HG02678 (cell line): ENCODE results near the gene TWIST2.

Source experiments
- ATAC-seq: cut with Tn5 transposase; IDR thresholded peaks from one replicate; pipeline ENCODE4 v1.9.1; 2021; ENCODE audit warnings: mild to moderate bottlenecking, moderate library complexity; ENCODE audit not compliant: unreplicated experiment

Gene TWIST2

GRCh38 chr2:238835726-238836301 lies 12.1 kb upstream of the TWIST2 start:
- no peak for ATAC-seq

- no peak for ATAC-seq
Measured at GRCh38 chr2:238838786-238839327, 9.0 kb upstream of the TWIST2 start.

DNA sequence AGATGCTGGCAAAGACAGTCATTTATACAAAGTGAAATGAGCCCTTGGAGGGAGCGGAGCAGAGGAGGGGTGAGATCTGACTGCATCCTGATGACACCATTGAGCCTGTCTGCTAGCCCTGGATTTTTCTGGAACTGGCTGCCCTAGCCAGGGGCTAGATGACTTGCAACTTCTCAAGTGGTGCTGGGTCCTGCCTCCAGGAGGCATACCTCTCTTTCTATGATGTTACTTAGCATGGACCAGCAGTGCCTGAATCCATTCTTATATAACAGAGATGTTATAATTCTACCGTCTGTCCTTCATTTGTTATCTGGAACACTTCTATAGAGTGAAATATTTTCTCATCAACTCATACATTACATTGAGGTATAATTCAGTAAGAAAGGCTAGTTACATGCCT lies 8.5 kb upstream of the TWIST2 start:
- ATAC-seq = no peak

DNA sequence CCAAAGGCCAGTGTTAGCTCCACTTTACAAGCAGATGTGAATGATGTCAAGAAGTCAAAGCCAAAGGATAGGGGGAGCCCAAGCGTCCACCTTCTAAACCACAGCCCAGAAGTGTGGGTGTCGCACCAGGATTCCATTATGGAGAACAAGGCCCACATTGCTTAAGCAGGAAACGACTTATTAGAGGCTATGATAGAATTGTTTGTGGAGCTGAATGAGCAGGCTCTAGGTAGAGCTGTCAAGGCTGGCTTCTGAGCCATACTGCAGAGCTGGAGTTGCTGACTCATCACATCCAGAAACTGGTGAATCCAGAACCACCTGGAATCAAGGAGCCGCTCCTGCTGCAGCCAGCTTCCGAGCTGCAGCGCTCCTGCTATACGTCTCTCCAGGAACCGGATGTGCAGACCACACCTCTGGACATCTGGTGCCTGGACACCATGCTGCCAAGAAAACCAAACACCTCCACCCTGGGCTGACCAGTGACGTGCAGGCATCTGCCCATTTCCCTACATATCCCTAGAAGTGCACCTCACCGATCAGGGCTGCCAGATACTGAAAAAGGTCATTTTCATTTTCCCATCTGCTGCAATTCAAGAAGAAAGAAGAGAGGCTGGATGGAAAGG lies 6.2 kb upstream of the TWIST2 start:
- ATAC-seq = no peak

DNA sequence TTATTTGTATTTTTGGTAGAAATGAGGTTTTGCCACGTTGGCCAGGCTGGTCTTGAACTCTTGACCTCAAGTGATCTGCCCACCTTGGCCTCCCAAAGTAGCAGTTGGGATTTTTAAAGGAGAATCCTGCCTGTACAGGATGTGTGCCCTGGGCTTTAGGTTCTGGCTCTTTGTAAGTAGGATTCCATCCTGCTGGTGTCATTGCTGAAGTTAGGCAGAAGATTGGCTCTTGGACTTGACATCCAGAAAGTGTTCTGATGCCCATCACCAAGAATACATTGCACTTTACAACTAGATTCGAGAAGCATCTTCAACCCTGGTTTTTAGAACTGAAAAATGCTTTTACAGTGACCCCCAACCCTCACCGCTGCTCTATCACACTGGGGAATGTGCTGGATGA lies 4.4 kb upstream of the TWIST2 start:
- ATAC-seq = no peak

DNA sequence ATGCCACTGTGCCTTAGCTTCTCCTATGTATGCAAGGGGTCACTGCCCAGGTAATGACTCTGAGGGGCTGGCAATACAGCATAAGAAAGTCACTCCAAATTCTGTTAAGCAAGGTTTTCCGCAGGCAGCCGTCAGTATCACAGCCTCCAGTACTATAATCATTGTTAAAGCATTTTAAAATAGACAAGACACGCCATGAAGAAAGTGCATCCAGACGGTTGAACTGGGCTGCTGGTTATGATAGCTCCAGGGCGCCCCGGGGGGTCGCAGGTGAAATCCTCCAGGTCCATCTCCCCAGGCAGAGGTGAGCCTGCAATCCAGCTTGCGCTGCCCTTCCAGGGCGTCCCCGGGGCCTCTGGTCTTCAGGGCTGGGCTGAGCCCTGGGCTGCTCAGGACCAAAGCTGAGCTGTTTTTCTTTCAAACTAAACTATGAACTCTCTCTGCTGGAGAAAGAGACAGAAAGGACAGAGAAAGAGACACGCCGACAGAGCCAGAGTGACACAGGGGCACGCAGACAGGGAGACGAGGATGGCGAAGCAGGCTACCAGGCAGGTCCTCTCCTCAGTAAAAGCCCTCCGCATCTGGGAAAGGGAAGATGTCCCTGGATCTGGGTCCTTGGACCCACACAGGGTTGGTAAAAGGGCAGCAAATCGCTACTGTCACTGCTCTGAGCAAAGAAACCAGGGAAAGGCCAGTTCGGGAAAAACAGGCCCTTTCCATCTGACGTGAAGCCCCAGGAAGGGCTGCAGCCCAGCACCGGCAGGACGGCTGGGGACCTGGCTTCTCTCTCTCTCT lies 2.1 kb upstream of the TWIST2 start:
- ATAC-seq = no peak

DNA sequence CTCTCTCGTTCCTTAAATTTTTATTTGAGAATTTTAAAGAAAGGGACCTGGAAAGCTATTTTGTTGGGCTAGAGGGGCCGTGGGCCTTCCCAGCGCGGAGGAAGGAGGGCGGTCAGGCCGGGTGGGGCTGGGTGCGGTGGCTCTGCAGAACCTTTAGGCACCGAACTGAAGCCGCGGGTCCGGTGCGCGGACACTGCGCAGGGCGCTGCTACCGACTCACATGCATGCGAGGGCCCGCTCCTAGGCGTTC lies 1.6 kb upstream of the TWIST2 start:
- ATAC-seq = no peak

- ATAC-seq = no peak
Measured at GRCh38 chr2:238846628-238847418, 1.1 kb upstream of the TWIST2 start.

- ATAC-seq = no peak
Measured at GRCh38 chr2:238847419-238847801, 475 bp upstream of the TWIST2 start.

DNA sequence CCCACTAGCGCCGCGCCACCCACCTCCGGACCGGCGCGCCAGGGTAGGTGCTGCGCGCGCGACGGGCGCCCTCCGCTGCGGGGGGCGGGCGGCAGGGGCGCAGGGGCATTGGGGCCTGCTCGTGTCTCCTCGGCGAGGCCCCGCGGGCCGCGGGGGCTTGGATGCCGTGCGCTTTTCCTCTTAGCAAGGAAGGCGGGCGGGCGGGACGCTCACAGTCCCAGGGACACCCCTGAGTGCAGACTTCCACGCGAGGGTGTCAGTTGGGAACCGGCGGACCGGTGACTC lies 748 bp downstream of the TWIST2 start:
- ATAC-seq = no peak

DNA sequence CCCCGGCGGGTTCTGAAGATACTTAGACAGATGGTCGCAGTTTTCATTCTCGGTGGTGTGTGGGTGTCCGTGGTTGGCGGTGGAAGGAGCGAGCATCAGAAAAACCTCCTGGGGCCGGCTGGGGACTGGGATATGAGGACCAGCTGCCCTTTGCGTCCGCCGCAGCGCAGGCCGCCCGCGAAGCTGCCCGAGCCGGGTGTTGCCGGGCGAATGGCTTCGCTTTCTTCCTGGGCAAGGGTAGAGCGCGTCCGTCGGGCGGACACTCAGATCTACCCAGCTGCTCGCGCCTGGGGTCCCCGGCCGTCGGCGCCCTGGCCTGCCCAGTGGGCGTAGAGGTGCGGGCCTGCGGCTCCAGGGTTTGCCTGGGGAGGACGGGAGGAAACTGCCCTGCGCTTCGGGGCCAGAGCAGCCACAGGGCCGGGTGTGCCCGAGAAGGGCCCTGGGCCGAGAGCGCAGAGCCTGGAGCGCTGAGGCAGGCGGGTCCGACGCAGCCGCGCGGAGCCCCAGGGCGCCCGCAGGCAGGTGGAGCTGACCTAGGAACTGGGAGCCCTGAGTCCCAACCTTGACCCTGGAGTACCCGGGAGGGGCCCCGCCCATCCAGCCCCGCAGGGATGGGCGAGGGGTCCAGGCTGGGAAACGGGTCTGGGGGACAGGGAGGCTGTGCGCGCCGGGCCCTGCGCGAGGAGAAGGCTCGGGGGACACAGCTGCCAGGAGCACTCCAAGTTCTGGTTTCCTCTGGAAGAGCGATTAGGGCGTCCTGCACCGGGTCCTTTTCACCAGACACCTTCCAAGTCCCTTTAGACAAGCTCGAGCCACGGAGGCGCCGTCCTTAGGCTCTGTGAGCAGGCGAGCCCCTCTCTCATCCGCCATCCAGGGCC lies 1.3 kb downstream of the TWIST2 start:
- no peak for ATAC-seq

GRCh38 chr2:238850091-238850490 lies 2.2 kb downstream of the TWIST2 start:
- no peak for ATAC-seq

- no peak for ATAC-seq
Measured at GRCh38 chr2:238851026-238851425, 3.1 kb downstream of the TWIST2 start.

DNA sequence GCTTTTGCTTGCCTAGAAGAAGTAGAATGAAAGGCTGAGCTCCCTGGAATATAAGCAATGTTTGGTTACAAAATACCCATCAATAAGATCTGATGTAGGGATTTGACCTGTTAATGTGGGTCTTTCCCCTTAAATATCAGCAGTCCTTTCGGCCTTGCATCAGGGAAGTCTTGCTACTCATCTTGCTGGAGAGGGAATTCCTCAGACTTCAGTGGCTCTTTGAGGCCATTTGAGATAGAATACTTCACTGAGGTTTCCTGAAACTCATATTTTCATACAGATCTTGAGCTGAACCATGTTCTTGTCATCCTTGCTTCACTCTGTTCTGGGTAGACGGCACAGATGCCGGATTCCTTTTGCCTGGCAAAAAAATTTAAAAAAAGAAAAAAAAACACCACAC lies 3.9 kb downstream of the TWIST2 start:
- no peak for ATAC-seq

DNA sequence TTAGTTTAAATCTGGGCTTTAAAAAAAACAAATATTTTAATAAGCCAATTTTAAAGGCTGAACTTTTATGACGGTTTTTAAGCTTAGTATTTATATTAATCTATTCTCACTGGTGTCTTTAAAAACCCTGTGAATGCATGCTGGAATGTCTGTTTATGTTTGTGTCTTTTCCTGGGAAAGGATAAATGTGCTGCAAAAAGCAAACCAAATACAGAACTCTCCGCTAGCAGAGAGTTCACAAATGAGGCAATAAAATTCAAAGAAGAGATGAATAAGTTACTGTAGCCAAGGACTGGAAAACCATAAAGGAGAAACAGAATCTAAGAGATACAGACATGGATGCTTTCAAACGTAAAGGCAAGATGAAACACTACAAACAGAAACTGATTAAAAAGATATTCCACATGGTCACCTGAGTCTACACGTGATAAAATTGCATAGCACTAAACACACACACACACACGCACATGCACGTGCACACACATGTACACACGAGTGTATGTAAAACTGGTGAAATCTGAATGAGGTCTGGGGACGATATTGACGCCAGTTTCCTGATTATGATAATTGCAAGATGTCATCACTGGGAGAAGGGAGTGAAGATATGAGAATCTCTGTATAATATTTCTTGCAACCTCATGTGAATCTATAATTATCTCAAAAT lies 4.5 kb downstream of the TWIST2 start:
- no peak for ATAC-seq

DNA sequence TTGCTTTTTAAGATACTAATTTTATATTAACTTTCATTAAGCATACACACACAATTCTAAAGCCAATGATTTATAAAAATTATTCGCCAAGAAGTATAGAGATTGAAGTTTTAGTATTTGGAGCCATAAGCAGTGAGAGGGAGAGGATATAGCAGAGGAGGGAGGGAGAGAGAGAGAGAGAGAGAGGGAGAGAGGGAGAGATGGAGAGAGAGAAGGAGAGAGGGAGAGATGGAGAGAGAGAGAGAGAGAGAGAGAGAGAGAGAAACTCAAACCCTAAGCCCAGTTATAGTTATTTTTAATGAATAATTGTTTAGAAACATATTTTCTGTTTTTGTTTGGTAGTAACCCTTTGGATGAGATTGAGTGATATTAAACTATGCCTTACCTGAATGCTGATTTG lies 5.3 kb downstream of the TWIST2 start:
- no peak for ATAC-seq

GRCh38 chr2:238853721-238854120 lies 5.8 kb downstream of the TWIST2 start:
- ATAC-seq = no peak

GRCh38 chr2:238854246-238854645 lies 6.4 kb downstream of the TWIST2 start:
- no peak for ATAC-seq

DNA sequence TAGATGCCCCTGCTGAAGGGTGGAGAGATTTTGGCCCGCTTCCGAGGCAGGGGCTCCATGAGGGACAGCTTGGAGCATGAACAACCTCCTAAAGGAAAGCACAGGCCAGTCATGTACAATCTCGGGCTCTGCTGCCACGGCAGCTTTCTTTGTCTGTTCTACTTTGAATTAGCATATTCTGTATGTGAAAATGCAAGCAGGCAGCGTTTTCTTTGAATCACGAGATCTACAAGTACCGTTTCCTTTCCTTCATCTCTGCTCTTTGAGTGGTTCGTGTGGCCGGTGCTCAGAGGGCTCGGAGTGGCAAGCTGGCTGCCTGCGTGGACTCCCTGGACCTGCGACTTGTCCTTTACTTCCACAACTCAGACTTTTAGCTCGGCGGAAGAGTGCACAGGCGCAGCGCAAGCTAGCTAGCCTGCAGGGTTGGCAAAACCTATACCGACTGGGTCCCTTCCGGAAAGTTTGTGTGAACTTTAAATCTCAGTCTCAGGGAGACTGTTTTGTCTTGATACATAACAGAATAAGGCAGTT lies 6.9 kb downstream of the TWIST2 start:
- ATAC-seq = no peak

DNA sequence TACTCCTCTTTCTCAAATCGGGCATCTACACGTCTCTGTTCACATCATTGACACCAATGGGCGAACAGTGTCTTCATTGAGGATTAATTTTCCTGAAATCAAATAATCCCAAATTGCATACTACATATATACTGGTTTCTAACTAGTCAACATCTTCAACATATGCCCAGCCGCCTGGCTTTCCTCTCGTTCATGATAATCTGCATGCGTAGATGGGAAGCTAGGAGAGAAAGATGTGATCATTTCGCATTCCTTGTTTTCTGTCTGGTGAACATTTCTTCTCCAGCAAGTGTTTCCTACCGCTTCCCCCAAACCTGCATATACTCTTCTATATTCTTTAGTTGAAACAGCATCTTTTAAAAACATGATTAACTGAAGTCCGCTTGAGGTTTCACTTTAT lies 7.4 kb downstream of the TWIST2 start:
- ATAC-seq = no peak
